GM23338 (cell line): Measurements from ENCODE around the gene TNFAIP8L3. TPM values are rescaled to one million over a fixed set of nuclear protein-coding genes. Genes with fewer than 3 reads are reported as not detected.

Experiments
- ATAC-seq: fragments of 200-7000 bp; cut with Tn5 transposase; 3 replicates; pipeline ENCODE4 v1.9.1; 2020
- DNase-seq: peaks from one replicate; pipeline ENCODE4 v3.0.0-alpha.2; 2015; ENCODE audit warnings: low spot score
- H2AFZ ChIP-seq: fragments of 200-600 bp; sonication (generic); 2 replicates; pipeline ENCODE4 v1.8.0; 2016; ENCODE audit warnings: antibody characterized with exemption, mild to moderate bottlenecking, moderate library complexity
- H3F3A ChIP-seq: fragments of 200-600 bp; sonication (generic); replicated peaks from 2 replicates; pipeline ENCODE4 v1.8.0; 2017; ENCODE audit warnings: antibody characterized with exemption, mixed run types, low read depth
- H3K27ac ChIP-seq: fragments of 200-600 bp; sonication (generic); 2 replicates; pipeline ENCODE4 v1.6.1; 2016; ENCODE audit warnings: low read depth
- H3K27me3 ChIP-seq: fragments of 200-600 bp; sonication (generic); 2 replicates; pipeline ENCODE4 v1.8.0; 2016; ENCODE audit warnings: mild to moderate bottlenecking, mixed run types, moderate library complexity; ENCODE audit not compliant: insufficient read depth
- H3K36me3 ChIP-seq: fragments of 200-600 bp; sonication (generic); 2 replicates; pipeline ENCODE4 v1.8.0; 2016; ENCODE audit warnings: mild to moderate bottlenecking; ENCODE audit not compliant: insufficient read depth
- H3K4me1 ChIP-seq: fragments of 200-600 bp; sonication (generic); 2 replicates; pipeline ENCODE4 v1.8.0; 2016; ENCODE audit warnings: mild to moderate bottlenecking, moderate library complexity; ENCODE audit not compliant: insufficient read depth
- H3K4me2 ChIP-seq: fragments of 200-600 bp; sonication (generic); 2 replicates; pipeline ENCODE4 v1.7.1; 2017; ENCODE audit warnings: mixed run types
- H3K4me3 ChIP-seq: fragments of 200-600 bp; sonication (generic); 2 replicates; pipeline ENCODE4 v1.6.1; 2016; ENCODE audit warnings: mixed run types
- H3K79me2 ChIP-seq: fragments of 200-600 bp; sonication (generic); replicated peaks from 2 replicates; pipeline ENCODE4 v1.8.0; 2017; ENCODE audit warnings: mild to moderate bottlenecking; ENCODE audit not compliant: insufficient read depth
- H3K9me2 ChIP-seq: fragments of 200-600 bp; sonication (generic); 2 replicates; pipeline ENCODE4 v1.8.0; 2017; ENCODE audit not compliant: insufficient read depth
- H4K20me1 ChIP-seq: fragments of 200-600 bp; sonication (generic); replicated peaks from 2 replicates; pipeline ENCODE4 v1.8.0; 2017; ENCODE audit warnings: mild to moderate bottlenecking; ENCODE audit not compliant: insufficient read depth
- H3K27ac Mint-ChIP-seq: 2 replicates; pipeline ENCODE4 v1.8.0; 2020; ENCODE audit warnings: inconsistent platforms, mild to moderate bottlenecking, moderate library complexity, mixed read lengths
- H3K27me3 Mint-ChIP-seq: 3 replicates; pipeline ENCODE4 v1.8.0; 2022; ENCODE audit warnings: low read depth, mild to moderate bottlenecking, moderate library complexity, mixed read lengths, inconsistent platforms; ENCODE audit not compliant: insufficient read depth, poor library complexity
- H3K36me3 Mint-ChIP-seq: 3 replicates; pipeline ENCODE4 v1.8.0; 2021; ENCODE audit warnings: low read depth, mild to moderate bottlenecking, inconsistent platforms, moderate library complexity, mixed read lengths
- H3K4me1 Mint-ChIP-seq: 3 replicates; pipeline ENCODE4 v1.8.0; 2020; ENCODE audit warnings: mild to moderate bottlenecking, inconsistent platforms, mixed read lengths
- H3K4me3 Mint-ChIP-seq: 3 replicates; pipeline ENCODE4 v1.8.0; 2021; ENCODE audit warnings: moderate library complexity, mild to moderate bottlenecking, inconsistent platforms, mixed read lengths
- H3K9me3 Mint-ChIP-seq: 3 replicates; pipeline ENCODE4 v1.8.0; 2020; ENCODE audit warnings: moderate library complexity, mild to moderate bottlenecking, inconsistent platforms, mixed read lengths
- CREB1 ChIP-seq: fragments of 250-450 bp; sonication (Bioruptor Pico); IDR thresholded peaks from 2 replicates; pipeline ENCODE4 v1.5.0; 2020; ENCODE audit warnings: low read depth, mild to moderate bottlenecking, moderate library complexity
- CTCF ChIP-seq, 2 experiments: fragments of 200-600 bp in 1 of 2; sonication (generic) in 1 of 2; conservative IDR thresholded peaks; 2 replicates each; pipeline versions ENCODE4 v1.5.1 to v1.6.1; 2016 to 2017; ENCODE audit warnings: antibody characterized with exemption in 2 of 2, low read depth in 2 of 2, mild to moderate bottlenecking in 2 of 2, moderate library complexity in 1 of 2
- ETS1 ChIP-seq: IDR thresholded peaks from 2 replicates; pipeline ENCODE4 v1.6.1; 2016; ENCODE audit warnings: antibody characterized with exemption
- EZH2 ChIP-seq: fragments of 200-600 bp; sonication (generic); IDR thresholded peaks from one replicate; pipeline ENCODE4 v1.8.0; 2017; ENCODE audit warnings: antibody characterized with exemption, mild to moderate bottlenecking, low read depth; ENCODE audit not compliant: unreplicated experiment
- EZH2phosphoT487 ChIP-seq: fragments of 200-600 bp; sonication (generic); IDR thresholded peaks from one replicate; pipeline ENCODE4 v1.8.1; 2018; ENCODE audit warnings: antibody characterized with exemption; ENCODE audit not compliant: unreplicated experiment
- NANOG ChIP-seq: IDR thresholded peaks from 2 replicates; pipeline ENCODE4 v1.6.1; 2016; ENCODE audit warnings: antibody characterized with exemption, borderline replicate concordance
- POLR2AphosphoS5 ChIP-seq: IDR thresholded peaks from 2 replicates; pipeline ENCODE4 v1.6.1; 2016; ENCODE audit warnings: antibody characterized with exemption, low read depth
- REST ChIP-seq: IDR thresholded peaks from one replicate; pipeline ENCODE4 v1.6.1; 2018; ENCODE audit warnings: antibody characterized with exemption; ENCODE audit not compliant: unreplicated experiment
- long read RNA-seq: library from polyadenylated mRNA; unstranded; transcript quantifications from one replicate; pipeline ENCODE4 v2.0.0, GENCODE V29; 2020; ENCODE audit not compliant: unreplicated experiment
- polyA plus RNA-seq: library from polyadenylated mRNA; unstranded; fragments of >200 nt; fragmentation: Nextera tagmentation; extraction: Ambion mirVana; gene quantifications from 2 replicates; pipeline ENCODE4 v1.2.1, GENCODE V29; 2016
- total RNA-seq: library from RNA; depleted of rRNA; stranded (reverse); fragments of >200 nt; shearing (Covaris generic); gene quantifications from 2 replicates; pipeline ENCODE4 v1.2.3, GENCODE V29; 2014; rRNA removed

TNFAIP8L3 gene
- 0.31 and 0.54 TPM in 2 replicates for total RNA-seq
- 0.21 and 0.23 TPM in 2 replicates for polyA plus RNA-seq
- long read RNA-seq: 0 reads

- H3K27me3 Mint-ChIP-seq: peaks cover 56% of the 10 kb centered on the region
- H3K27ac ChIP-seq: no peak within 1 kb of the TSS
- H3K4me3 Mint-ChIP-seq: peak within 1 kb of the TSS; percentile 81
- H3K4me1 ChIP-seq: 0 out of 2 replicates have a peak, but pooled peaks cover 5% of the 10 kb centered on the region
- no peaks in the 10 kb centered on the region; the same call in 1 of the 2 replicates for H3K9me2 ChIP-seq
- peaks cover 4% of the 10 kb centered on the region; the same call in 2 of the 3 replicates for H3K4me1 Mint-ChIP-seq
- peaks cover 72% of the 10 kb centered on the region for H3K27me3 ChIP-seq
- no peak for TF ChIP-seq ETS1
- TF ChIP-seq CTCF (conservative IDR thresholded peaks at IDR 0.05; ENCODE audit: low read depth in 2 of 2): no peak
- peak; percentile 77 for TF ChIP-seq EZH2
- TF ChIP-seq CREB1 (CRISPR knock-in tag): no peak
- TF ChIP-seq POLR2AphosphoS5: no peak
- TF ChIP-seq EZH2phosphoT487: no peak
- TF ChIP-seq NANOG: no peak
- no peak for TF ChIP-seq REST
- peak within 1 kb of the TSS; percentile 98 for H2AFZ ChIP-seq
- ATAC-seq (peak; percentile 58), DNase-seq (peak; percentile 63)
- H3K27ac Mint-ChIP-seq: no peak within 1 kb of the TSS
- no peaks in the 10 kb centered on the region for H3K36me3 ChIP-seq
- H3K4me3 ChIP-seq: peak within 1 kb of the TSS; percentile 81
- no peaks in the 10 kb centered on the region; the same call in 2 of the 3 replicates for H3K9me3 Mint-ChIP-seq
- no peaks in the 10 kb centered on the region for H3F3A ChIP-seq
- H3K79me2 ChIP-seq: no peaks in the 10 kb centered on the region; the same call in 1 of the 2 replicates
- peaks cover 9% of the 10 kb centered on the region; the same call in 1 of the 2 replicates for H4K20me1 ChIP-seq
- H3K4me2 ChIP-seq: peak within 1 kb of the TSS; percentile 93
- no peaks in the 10 kb centered on the region for H3K36me3 Mint-ChIP-seq
These were observed at the start of gene TNFAIP8L3 for GRCh38 chr15:51094606-51095569. TSS of gene TNFAIP8L3 (minus strand) at chr15:51094906. CDS start at chr15:51094595, 311 bp downstream.
